Neural crest cell (in vitro differentiated cells): ENCODE data around the gene TBX4. TPM values are rescaled to one million over a fixed set of nuclear protein-coding genes. Genes with fewer than 3 reads are reported as not detected.
"Not testable (repeated sequence)": the region's sequence is repeated elsewhere in the genome, so short reads cannot be mapped to it uniquely, and the experiment has no call there.

Experiments used
- DNase-seq: peaks from one replicate; pipeline ENCODE4 v3.0.0; 2021; ENCODE audit warnings: low read depth, mixed read lengths, low spot score
- H3K27ac Mint-ChIP-seq: one replicate; pipeline ENCODE4 v1.8.0; 2021; ENCODE audit warnings: mild to moderate bottlenecking, mixed read lengths; ENCODE audit not compliant: unreplicated experiment
- H3K27me3 Mint-ChIP-seq: 2 replicates; pipeline ENCODE4 v1.8.0; 2021; ENCODE audit warnings: low read depth, mild to moderate bottlenecking, mixed read lengths
- H3K36me3 Mint-ChIP-seq: 2 replicates; pipeline ENCODE4 v1.8.0; 2021; ENCODE audit warnings: low read depth, mild to moderate bottlenecking, mixed read lengths
- H3K4me1 Mint-ChIP-seq: 2 replicates; pipeline ENCODE4 v1.8.0; 2021; ENCODE audit warnings: mixed read lengths
- H3K4me3 Mint-ChIP-seq: one replicate; pipeline ENCODE4 v1.8.0; 2021; ENCODE audit warnings: mild to moderate bottlenecking, mixed read lengths
- H3K9me3 Mint-ChIP-seq: 2 replicates; pipeline ENCODE4 v1.8.0; 2021; ENCODE audit warnings: mixed read lengths
- total RNA-seq: library from RNA; stranded (reverse); gene quantifications from 2 replicates; pipeline ENCODE4 v1.2.1, GENCODE V29; 2021
- TF ChIP-seq, protein P1 (sequence below): fragments of 200-600 bp; sonication (generic); conservative IDR thresholded peaks from 2 replicates; pipeline ENCODE4 v1.5.0; 2021; ENCODE audit warnings: antibody characterized with exemption, mild to moderate bottlenecking

TBX4 gene
- total RNA-seq, 1 donor from 2014 or later: not detected

DNA sequence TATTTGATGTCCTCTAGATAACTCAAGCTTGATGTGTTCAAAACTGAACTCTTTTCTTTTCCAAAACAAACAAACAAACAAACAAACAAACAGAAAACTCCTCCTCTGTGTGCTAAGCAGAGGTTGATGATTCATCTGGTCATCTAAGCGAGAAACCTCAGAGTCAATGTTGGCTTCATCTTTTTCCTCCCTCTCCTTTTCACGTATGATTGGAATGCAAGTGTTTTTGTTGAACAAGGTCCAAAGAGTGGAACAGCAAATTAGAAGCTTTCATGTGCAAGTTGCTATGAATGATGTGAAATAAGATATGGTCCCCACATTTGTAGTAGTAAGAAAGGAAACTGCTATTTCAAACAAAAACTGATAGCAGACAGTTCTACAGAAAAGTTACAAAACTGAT is 52.5 kb downstream of the TBX4 start:
- Mint-ChIP-seq H3K4me3 (no peak overlapping the region), H3K27me3 (no peaks in the 10 kb centered on the region), H3K27ac (no peak overlapping the region), H3K9me3 (no peaks in the 10 kb centered on the region), H3K36me3 (no peaks in the 10 kb centered on the region), H3K4me1 (no peaks in the 10 kb centered on the region)
- no peak for DNase-seq
- TF ChIP-seq, protein P1, sequence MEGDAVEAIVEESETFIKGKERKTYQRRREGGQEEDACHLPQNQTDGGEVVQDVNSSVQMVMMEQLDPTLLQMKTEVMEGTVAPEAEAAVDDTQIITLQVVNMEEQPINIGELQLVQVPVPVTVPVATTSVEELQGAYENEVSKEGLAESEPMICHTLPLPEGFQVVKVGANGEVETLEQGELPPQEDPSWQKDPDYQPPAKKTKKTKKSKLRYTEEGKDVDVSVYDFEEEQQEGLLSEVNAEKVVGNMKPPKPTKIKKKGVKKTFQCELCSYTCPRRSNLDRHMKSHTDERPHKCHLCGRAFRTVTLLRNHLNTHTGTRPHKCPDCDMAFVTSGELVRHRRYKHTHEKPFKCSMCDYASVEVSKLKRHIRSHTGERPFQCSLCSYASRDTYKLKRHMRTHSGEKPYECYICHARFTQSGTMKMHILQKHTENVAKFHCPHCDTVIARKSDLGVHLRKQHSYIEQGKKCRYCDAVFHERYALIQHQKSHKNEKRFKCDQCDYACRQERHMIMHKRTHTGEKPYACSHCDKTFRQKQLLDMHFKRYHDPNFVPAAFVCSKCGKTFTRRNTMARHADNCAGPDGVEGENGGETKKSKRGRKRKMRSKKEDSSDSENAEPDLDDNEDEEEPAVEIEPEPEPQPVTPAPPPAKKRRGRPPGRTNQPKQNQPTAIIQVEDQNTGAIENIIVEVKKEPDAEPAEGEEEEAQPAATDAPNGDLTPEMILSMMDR: no peak

DNA sequence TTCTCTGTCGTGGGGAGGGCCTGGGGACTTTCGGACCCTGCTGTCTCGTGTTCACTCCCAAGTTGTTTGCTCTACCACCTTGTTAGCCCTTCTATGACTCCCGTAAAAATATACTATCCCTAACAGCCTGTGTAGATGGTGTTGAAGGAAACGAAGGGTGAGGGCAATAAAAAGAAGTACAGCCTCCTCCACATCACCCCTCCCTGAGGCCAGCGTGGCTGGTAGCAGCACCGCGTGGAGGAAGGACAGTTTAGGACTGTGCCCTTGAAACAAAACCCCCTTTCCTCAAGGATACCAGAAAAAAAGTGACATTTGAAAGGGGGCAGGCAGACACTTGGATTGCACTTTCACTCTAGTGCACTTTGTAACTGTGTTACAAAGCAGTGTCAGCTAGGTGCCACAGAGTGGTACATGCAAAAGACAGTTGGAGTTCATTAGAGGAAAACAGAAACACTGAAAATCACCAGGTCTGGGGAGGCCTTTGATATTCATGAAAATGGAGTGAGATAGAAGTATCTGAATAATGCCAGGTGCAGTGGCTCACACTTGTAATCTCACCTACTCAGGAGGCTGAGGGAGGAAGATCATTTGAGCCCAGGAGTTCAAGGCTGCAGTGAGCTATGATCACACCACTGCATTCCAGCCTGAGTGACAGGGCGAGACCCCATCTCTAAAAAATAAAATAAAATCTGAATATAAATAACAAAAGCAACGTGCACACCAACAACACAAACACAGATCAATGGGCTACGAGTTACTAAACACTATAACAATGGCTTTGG is 53.8 kb downstream of the TBX4 start:
- no peaks in the 10 kb centered on the region for H3K27me3 Mint-ChIP-seq
- DNase-seq: no peak
- H3K36me3 Mint-ChIP-seq: no peaks in the 10 kb centered on the region
- H3K4me3 Mint-ChIP-seq: no peak overlapping the region
- H3K4me1 Mint-ChIP-seq: no peaks in the 10 kb centered on the region
- no peaks in the 10 kb centered on the region for H3K9me3 Mint-ChIP-seq
- TF ChIP-seq, protein P1: no peak
- H3K27ac Mint-ChIP-seq: no peak overlapping the region

DNA sequence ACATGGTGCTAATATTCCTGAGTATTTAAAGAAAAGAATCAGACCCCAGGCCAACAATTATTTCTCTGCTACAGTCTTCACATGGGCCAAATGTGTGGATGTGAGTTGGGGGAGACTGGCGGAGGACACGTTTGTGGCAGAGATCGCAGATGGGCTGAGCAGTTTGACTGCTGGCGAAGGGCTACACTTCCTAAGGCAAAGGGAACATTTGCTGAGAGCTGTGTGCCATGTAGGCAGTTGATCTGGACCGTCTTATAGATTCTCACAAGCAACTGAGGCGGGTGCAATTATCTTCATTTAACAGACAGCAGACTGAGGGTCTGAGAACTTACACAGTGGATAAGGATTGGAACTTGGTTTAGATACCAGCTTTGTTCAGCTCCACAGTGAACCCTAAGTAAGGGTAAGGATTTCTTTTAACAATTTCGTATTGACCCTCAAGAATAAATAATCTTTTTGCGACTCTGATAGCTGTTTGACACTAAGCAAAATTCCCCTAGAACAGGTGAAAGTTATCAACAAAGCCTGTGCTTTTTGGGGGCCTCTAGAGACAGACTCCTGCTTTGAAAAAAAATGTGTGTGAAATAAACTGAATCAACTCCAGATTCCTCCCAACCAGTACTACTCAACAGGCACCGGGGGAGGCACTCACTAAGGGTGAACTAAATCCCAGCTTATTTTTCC is 55.3 kb downstream of the TBX4 start:
- H3K27ac Mint-ChIP-seq: no peak overlapping the region
- no peaks in the 10 kb centered on the region for H3K36me3 Mint-ChIP-seq
- TF ChIP-seq, protein P1: no peak
- H3K9me3 Mint-ChIP-seq: no peaks in the 10 kb centered on the region
- H3K4me1 Mint-ChIP-seq: peaks cover 6% of the 10 kb centered on the region
- no peak overlapping the region for H3K4me3 Mint-ChIP-seq
- no peak for DNase-seq
- H3K27me3 Mint-ChIP-seq: no peaks in the 10 kb centered on the region

DNA sequence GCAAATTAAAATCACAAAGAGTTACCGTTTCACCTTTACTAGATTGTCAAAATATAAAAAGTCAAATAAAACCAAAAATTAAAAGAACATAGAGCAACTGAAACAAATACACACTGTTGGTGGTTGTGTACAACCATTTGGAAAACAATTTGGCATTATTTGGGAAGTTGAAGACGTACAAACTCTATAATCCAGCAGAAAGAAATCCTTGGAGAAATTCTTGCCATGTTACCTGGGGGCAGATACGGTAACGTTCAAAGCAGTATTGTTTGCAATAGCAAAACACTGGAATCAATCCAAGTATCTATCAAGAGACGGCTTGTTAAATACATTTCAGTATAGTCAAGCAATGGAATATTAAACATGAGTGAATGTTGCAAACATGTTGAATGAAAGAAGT is 56.7 kb downstream of the TBX4 start:
- Mint-ChIP-seq H3K27me3 (no peaks in the 10 kb centered on the region), H3K9me3 (no peaks in the 10 kb centered on the region), H3K36me3 (no peaks in the 10 kb centered on the region), H3K4me1 (peaks cover 6% of the 10 kb centered on the region), H3K27ac (no peak overlapping the region), H3K4me3 (no peak overlapping the region)
- DNase-seq: no peak
- TF ChIP-seq, protein P1: no peak

DNA sequence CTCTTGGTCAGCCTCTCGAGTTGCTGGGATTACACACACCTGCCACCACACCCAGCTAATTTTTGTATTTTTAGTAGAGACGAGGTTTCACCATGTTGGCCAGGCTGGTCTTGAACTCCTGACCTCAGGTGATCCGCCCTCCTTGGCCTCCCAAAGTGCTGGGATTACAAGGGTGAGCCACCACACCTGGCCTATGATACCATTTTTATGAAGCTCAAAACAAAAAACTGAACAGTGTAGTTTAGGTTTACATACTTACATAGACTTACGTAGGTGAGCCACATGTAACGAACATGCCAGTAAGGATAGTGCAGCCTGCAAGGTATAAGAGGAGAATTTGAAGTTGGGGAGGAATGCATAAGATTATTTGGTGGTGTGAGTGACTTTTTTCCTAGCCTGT is 57.2 kb downstream of the TBX4 start:
- not testable (repeated sequence) for H3K4me1 Mint-ChIP-seq, H3K27ac Mint-ChIP-seq, DNase-seq, H3K9me3 Mint-ChIP-seq, H3K36me3 Mint-ChIP-seq, H3K4me3 Mint-ChIP-seq, H3K27me3 Mint-ChIP-seq

DNA sequence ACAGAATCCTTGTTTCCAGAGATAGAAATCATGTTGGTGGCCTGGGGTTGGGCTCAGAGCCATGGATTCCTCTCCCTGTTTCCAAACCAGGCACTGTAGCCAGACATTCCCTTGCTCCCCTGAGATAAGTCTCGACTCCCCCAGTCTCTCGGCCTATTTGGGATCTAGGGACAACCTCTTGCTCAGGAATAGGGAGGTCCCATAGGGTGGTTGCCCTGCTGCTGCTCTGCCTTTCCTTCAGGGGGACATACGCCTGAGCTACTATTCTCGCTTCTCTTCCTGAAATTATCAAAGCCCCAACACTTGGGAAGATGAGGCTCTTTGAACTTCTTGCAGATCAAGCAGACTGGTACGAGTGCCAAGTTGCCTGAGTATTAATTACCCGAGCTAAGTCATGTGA is 58.0 kb downstream of the TBX4 start:
- DNase-seq: no peak
- peaks cover 6% of the 10 kb centered on the region for H3K4me1 Mint-ChIP-seq
- no peak overlapping the region for H3K4me3 Mint-ChIP-seq
- TF ChIP-seq, protein P1: no peak
- H3K9me3 Mint-ChIP-seq: no peaks in the 10 kb centered on the region
- H3K27me3 Mint-ChIP-seq: no peaks in the 10 kb centered on the region
- no peak overlapping the region for H3K27ac Mint-ChIP-seq
- no peaks in the 10 kb centered on the region for H3K36me3 Mint-ChIP-seq
